Sigmoid colon (tissue), 4 donors: Measurements from ENCODE around the gene DCP1A.

Source experiments
- EP300 ChIP-seq, 4 donors: sonication (generic); formaldehyde crosslinking; IDR thresholded peaks; one replicate each; pipeline ENCODE4 v1.6.1; 2017; ENCODE audit warnings: antibody characterized with exemption in 4 of 4
- POLR2A ChIP-seq, 2 donors: fragments of 450-650 bp; IDR thresholded peaks; one replicate each; pipeline ENCODE4 v1.6.1; 2016; ENCODE audit warnings: antibody characterized with exemption in 2 of 2, mild to moderate bottlenecking in 2 of 2, moderate library complexity in 2 of 2
- POLR2AphosphoS5 ChIP-seq, 4 donors: sonication (generic); formaldehyde crosslinking; IDR thresholded peaks; one replicate each; pipeline ENCODE4 v1.6.1; 2017; ENCODE audit warnings: antibody characterized with exemption in 4 of 4
- TF ChIP-seq, protein P1 (sequence below), 4 experiments: fragments of 450-650 bp in 3 of 4; fragments of 200-600 bp in 1 of 4; IDR thresholded peaks; one replicate each; pipeline ENCODE4 v1.5.1; 2016 to 2019; ENCODE audit warnings: antibody characterized with exemption in 4 of 4, mild to moderate bottlenecking in 3 of 4, moderate library complexity in 2 of 4

DNA sequence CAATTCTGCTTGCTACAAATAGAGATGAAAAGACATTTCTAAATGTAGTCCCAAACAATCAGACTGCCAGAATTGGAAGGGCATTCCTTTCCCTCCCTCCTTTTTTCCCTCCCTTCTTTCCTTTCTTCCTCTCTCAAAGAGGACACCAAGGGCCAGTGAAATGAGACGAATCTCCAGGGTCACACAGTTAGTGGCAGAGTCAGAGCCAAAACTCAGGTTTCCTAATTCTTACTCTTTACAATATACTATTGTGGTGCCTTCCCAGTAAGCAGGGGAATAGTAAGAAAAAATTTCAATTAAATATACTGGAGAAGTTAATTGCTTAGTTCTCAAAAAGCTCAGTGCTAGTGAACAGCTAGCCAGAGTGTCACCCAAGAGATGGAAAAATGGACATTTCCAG, 33.0 kb upstream of the DCP1A start:
- TF ChIP-seq, protein P1, sequence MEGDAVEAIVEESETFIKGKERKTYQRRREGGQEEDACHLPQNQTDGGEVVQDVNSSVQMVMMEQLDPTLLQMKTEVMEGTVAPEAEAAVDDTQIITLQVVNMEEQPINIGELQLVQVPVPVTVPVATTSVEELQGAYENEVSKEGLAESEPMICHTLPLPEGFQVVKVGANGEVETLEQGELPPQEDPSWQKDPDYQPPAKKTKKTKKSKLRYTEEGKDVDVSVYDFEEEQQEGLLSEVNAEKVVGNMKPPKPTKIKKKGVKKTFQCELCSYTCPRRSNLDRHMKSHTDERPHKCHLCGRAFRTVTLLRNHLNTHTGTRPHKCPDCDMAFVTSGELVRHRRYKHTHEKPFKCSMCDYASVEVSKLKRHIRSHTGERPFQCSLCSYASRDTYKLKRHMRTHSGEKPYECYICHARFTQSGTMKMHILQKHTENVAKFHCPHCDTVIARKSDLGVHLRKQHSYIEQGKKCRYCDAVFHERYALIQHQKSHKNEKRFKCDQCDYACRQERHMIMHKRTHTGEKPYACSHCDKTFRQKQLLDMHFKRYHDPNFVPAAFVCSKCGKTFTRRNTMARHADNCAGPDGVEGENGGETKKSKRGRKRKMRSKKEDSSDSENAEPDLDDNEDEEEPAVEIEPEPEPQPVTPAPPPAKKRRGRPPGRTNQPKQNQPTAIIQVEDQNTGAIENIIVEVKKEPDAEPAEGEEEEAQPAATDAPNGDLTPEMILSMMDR (IDR thresholded peaks at IDR 0.05), result no peak
- TF ChIP-seq EP300 (IDR thresholded peaks at IDR 0.05) (no peak), POLR2AphosphoS5 (IDR thresholded peaks at IDR 0.05) (no peak), POLR2A (IDR thresholded peaks at IDR 0.05) (no peak)
